AG04450 (cell line): ENCODE results near the gene PRLR. TPM values are rescaled to one million over a fixed set of nuclear protein-coding genes. Genes with fewer than 3 reads are reported as not detected.

Source experiments
- CTCF ChIA-PET: fragments of 300-600, 350-600 bp; formaldehyde crosslinking; extraction: SDS; loops from one replicate; lab custom pipeline; 2022; ENCODE audit warnings: antibody characterized with exemption, inconsistent platforms; lab: Charles Lee
- POLR2A ChIA-PET: fragments of 350-600 bp; formaldehyde crosslinking; extraction: SDS; loops from one replicate; lab custom pipeline; 2021; ENCODE audit warnings: antibody characterized with exemption, inconsistent platforms; lab: Yijun Ruan, JAX
- DNase-seq: peaks from one replicate; pipeline ENCODE4 v3.0.0-alpha.2; 2011; ENCODE audit warnings: low read depth, low spot score
- H3K27ac ChIP-seq: one replicate; pipeline ENCODE4 v1.5.1; 2012; ENCODE audit warnings: low read depth, low read length, control low read depth
- H3K27me3 ChIP-seq: one replicate; pipeline ENCODE4 v1.6.0; 2012; ENCODE audit warnings: low read length; ENCODE audit not compliant: control insufficient read depth, insufficient read depth
- H3K4me3 ChIP-seq: 2 replicates; pipeline ENCODE4 v1.5.1; 2011; ENCODE audit warnings: mild to moderate bottlenecking, low read depth, low read length, control low read depth
- H3K9me3 ChIP-seq: 2 replicates; pipeline ENCODE4 v1.5.1; 2012; ENCODE audit warnings: low read length; ENCODE audit not compliant: control insufficient read depth, insufficient read depth
- polyA plus RNA-seq: library from polyadenylated mRNA; depleted of rRNA; stranded (reverse); fragments of >200 nt; gene quantifications from 2 replicates; pipeline ENCODE4 v1.2.3, GENCODE V29; 2011
- TF ChIP-seq, protein P1 (sequence below): IDR thresholded peaks from 2 replicates; pipeline ENCODE4 v1.5.1; 2011; ENCODE audit warnings: low read depth, low read length, control low read depth, inconsistent platforms

PRLR gene
- polyA plus RNA-seq, 1 experiment: not detected

DNA sequence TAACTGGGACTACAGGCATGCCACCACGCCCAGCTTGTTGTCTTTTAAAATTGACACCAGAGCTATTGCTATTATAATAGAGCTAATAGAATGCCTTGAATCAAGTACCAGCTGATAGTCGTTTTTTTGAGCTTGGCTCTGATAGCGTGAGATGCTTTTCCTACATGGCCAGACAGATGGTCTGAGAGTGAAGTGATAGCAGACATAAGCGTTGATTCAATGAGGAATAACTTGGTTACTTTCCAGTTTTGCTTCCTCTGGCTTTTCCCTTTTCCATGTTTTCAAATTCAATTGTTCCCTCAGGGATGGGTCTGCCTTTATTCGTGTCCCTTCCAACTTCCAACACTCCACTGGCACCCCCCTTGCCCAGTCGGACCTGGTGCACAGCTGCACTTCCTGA, 197.9 kb downstream of the PRLR start:
- CTCF ChIA-PET: no interaction called here

DNA sequence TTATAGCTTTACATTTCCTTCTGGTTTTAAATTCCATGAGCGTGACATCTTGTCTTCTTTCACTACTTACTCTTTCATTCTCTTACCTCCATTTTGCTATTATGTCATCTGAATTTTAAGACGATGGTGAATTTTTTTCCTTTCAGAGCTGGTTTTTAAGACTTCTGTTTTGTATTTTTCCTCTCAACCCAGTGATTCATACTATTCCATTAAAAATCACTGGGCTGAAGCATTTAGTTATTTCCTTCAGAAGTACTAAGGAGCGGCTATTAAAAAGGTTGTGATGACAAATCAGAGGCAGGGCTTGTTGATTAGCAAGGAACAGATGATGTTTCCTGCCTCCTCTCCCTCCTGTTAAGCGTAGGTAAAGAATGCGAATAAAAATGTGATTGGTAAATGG, 199.0 kb downstream of the PRLR start:
- Histone ChIP-seq H3K27me3 (no peaks in the 10 kb centered on the region), H3K9me3 (no peaks in the 10 kb centered on the region), H3K4me3 (no peak overlapping the region), H3K27ac (no peak overlapping the region)
- TF ChIP-seq, protein P1, sequence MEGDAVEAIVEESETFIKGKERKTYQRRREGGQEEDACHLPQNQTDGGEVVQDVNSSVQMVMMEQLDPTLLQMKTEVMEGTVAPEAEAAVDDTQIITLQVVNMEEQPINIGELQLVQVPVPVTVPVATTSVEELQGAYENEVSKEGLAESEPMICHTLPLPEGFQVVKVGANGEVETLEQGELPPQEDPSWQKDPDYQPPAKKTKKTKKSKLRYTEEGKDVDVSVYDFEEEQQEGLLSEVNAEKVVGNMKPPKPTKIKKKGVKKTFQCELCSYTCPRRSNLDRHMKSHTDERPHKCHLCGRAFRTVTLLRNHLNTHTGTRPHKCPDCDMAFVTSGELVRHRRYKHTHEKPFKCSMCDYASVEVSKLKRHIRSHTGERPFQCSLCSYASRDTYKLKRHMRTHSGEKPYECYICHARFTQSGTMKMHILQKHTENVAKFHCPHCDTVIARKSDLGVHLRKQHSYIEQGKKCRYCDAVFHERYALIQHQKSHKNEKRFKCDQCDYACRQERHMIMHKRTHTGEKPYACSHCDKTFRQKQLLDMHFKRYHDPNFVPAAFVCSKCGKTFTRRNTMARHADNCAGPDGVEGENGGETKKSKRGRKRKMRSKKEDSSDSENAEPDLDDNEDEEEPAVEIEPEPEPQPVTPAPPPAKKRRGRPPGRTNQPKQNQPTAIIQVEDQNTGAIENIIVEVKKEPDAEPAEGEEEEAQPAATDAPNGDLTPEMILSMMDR: no peak
- POLR2A ChIA-PET: no interaction called here
- no peak for DNase-seq
- CTCF ChIA-PET: interaction anchor here (1.3 kb wide), 1 partner anchor 28 kb away, joined by 3 read pairs; no protein-coding TSS in a partner anchor

More for the DNA sequence above, 197.9 kb downstream of the PRLR start:
- H3K9me3 ChIP-seq: no peaks in the 10 kb centered on the region
- no peak for DNase-seq
- POLR2A ChIA-PET: no interaction called here
- TF ChIP-seq, protein P1: no peak
- H3K27ac ChIP-seq: no peak overlapping the region
- H3K4me3 ChIP-seq: no peak overlapping the region
- peaks cover 4% of the 10 kb centered on the region for H3K27me3 ChIP-seq

DNA sequence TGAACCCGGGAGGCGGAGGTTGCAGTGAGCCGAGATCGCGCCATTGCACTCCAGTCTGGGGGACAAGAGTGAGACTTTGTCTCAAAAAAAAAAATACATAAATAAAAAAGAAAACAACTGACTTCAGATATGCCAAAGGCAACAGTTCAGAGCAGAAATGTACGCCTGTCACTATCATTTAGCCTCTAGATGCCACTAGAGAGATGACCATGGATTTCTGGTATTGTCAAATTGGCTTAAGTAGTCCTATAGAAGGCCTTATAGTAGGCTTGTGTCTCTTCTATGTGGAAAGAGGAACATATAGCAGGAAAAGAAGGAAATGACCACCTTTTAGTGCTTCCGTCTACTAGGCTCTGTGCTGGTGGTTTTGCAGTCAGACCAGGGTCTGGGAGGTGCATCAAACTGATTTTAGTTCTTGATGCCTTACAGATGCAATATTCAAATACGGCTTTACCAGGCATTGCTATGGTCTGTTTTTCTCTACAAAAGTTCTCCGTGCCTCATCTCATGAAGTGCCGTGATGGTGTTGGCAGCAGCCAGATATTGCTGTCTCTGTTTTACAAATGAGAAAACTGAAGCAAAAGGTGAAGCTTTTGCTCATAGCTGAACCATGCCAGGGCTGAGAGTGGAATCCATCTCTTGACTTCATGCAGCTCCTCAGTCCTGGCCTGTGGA, 199.7 kb downstream of the PRLR start:
- Histone ChIP-seq H3K27ac (no peak overlapping the region), H3K27me3 (no peaks in the 10 kb centered on the region), H3K9me3 (no peaks in the 10 kb centered on the region), H3K4me3 (no peak overlapping the region)
- POLR2A ChIA-PET: no interaction called here
- DNase-seq: no peak
- TF ChIP-seq, protein P1: no peak
- CTCF ChIA-PET: interaction anchor here (1.3 kb wide), 1 partner anchor 27 kb away, joined by 3 read pairs; no protein-coding TSS in a partner anchor

DNA sequence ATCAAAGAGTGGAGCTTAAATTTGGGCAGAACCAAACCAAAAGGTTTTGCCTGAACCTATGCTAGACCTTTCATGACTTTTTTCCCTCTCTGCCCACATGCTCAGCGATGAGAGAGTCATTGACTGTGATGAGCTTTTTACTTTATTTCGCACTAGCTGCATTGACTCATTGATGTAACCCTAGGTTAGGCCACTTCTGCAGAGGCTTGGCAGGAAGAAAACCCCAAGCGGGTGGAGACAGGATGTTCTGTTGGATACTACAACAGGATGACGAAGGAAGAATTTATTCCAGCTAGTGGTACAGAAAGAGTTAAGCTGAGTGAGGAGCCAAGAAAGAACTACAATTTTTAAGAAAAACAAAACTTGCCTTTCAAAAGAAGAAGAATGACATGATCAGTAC, 201.0 kb downstream of the PRLR start:
- TF ChIP-seq, protein P1: no peak
- Histone ChIP-seq H3K4me3 (no peak overlapping the region), H3K27ac (no peak overlapping the region), H3K27me3 (peaks cover 2% of the 10 kb centered on the region), H3K9me3 (no peaks in the 10 kb centered on the region)
- ChIA-PET POLR2A (no interaction called here), CTCF (no interaction called here)
- DNase-seq: no peak

DNA sequence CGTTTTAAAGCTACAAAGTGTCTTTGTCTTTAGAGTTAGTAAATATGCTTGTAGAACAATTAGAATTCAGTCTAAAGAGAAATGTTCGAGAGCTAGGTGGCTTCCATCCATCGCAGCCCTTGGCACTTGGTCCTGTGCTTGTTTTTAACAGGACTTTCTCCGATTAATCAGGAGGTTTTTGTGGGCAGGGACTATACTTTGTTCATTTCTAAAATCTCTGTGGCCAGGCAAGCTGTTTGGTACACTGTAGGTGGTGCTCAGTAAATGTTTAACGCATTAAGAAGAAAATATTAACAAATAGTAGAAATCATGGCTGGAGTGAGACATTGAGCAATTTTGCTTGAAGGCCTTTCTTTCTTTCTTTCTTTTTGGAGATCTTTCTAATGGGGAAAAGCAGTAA, 203.3 kb downstream of the PRLR start:
- Histone ChIP-seq H3K27me3 (peaks cover 2% of the 10 kb centered on the region), H3K4me3 (no peak overlapping the region), H3K27ac (no peak overlapping the region), H3K9me3 (no peaks in the 10 kb centered on the region)
- ChIA-PET POLR2A (no interaction called here), CTCF (interaction anchor here (1.8 kb wide), 1 partner anchor 23 kb away, joined by 7 read pairs; no protein-coding TSS in a partner anchor)
- TF ChIP-seq, protein P1: no peak
- DNase-seq: no peak
